ENCODE results near the gene RAB19.
"Not testable (repeated sequence)": the region's sequence is repeated elsewhere in the genome, so short reads cannot be mapped to it uniquely, and the experiment has no call there.

Gene RAB19

DNA sequence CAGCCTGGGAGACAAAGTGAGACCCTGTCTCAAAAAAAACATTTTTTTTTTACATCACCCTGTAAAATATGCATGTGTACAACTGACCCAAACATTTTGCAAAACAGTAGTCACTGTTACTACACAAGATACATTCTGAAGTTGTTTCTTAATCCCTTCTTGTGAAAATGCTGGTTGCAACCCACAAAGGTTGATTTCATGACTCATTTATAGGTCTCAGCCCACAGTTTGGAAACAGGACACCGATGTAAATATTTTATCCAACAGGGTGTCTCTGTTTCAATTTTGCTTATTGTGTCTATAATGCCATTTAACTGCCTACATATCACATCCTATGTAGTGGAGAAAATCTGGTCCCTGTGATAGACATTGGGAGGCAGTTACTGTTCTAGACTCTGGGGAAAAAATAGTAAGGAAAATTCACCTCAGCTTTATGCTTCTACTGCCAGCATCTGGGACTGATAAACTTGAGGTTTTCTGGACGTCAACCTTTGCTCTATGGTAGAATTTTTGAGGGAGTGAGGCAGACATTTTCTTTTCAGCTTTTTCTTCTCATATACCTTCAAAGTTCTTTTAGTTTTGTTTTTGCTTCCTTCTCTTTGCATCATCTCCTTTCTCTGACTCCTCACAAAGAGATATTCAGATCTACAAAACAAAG lies 1.6 kb upstream of the RAB19 start:
- DNase-seq = no peak

DNA sequence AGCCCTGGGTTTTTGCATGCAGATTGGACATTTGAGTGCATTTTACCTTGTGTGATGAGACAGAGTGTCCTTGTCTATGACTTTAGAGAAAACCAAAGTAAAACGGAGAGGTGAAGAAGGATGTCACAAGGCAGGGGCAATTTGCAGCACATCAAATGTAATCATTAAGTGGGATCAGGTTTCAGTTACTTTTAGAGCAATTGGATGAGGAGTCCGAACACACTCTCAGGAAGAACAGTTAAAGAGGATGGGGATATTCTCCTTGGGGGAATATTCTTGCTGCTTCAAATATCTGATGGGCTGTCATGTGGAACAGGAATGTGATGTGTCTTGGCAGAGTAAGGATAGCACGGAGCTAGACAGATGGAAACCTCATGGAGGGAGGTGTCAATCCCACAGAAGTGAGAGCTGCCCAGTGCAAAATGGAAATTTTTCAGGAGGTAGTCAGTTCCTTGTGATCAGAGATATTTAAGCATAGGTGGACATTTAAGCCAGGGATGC lies 757 bp downstream of the RAB19 start:
- peak; percentile 37 to 71 for DNase-seq

DNA sequence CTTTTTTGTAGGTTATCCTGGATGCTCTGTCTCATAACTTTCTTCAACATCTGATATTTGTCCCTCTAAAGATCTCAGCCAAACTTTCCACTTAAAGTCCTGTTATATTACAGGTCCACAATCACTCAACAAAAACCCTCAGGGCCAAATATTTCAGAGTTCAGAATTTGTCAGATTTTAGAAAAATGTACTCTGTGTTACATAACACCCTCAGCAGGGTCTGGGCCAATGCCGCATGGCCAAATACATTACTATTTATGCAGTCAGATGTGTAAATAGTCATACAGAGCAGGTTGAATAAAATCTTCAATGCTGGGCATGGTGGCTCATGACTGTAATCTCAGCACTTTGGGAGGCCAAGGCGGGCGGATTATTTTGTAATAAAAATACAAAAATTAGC lies 11.5 kb downstream of the RAB19 start:
- DNase-seq = no peak

DNA sequence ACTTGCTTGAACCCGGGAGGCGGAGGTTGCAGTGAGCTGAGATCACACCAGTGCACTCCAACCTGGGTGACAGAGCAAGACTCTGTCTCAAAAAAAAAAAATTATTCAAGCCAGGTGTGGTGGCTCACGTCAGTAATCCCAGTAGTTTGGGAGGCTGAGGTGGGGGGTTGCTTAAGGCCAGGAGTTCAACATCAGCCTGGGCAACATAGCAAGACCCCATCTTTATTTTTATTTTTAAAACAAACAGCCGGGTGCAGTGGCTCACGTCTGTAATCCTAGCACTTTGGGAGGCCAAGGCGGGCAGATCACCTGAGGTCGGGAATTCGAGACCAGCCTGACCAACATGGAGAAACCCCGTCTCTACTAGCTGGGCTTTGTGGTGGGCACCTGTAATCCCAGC lies 12.0 kb downstream of the RAB19 start:
- not testable (repeated sequence) for DNase-seq

DNA sequence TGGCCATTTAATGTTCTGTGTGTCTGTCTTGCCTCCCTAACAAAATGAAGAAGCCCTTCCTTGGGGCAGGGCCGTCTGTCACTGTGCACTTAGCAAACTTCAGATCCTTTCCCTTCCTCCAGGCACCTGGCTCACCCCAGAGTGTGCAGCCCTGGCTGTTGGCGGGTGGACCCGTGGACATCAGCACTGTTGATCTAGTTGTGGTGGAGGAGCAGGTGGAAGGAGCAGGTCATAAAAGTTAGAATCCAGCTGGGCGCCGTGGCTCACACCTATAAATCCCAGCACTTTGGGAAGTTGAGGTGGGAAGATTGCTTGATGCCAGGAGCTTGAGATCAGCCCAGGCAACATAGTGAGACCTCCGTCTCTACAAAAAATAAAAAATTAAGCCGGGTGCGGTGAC lies 12.7 kb downstream of the RAB19 start:
- DNase-seq = peak in 1 of 2 experiments; percentile 46

DNA sequence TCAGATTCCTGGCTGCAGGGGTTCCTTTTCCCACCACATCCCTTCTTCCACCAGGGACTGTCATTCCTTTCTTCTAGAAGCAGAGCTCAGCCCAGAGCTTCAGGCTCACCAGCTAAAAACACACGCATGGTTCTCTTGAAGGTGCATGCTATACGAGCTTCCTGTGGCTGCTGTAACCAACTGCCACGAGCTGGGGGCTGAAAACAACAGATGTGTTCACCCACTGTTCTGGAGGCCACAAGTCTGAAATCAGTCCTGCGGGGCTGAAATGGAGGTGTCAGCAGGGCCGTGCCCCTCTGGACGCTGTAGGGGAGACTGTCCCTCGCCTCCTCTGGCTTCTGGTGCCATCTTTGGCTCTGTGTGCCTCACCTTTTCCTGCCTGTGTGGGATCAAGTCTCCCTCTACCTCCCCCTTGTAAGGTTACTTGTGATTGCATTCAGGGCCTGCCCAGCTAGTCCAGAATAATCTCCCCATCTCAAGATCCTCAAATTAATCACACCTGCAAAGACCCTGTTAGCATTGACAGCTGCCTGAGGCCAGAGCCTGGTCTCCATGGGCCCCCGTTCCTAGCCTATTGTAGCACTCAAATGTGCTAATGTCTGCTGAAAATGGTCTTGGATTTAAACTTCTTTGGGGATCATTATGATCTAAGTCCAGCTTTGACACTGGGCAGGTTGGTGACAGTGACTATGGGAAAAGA lies 13.7 kb downstream of the RAB19 start:
- peak in 1 of 2 experiments; percentile 62 for DNase-seq

DNA sequence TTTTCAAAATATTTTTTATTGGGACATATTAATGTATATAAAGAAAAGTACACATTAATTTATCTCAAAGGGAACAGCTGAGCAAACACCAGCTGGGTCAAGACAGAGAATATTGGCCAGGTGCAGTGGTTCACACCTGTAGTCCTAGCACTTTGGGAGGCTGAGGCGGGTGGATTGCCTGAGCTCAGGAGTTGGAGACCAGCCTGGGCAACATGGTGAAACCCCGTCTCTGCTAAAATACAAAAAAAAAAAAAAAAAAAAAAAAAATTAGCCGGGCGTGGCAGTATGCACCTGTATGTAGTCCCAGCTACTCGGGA lies 14.3 kb downstream of the RAB19 start:
- DNase-seq = not testable (repeated sequence)

DNA sequence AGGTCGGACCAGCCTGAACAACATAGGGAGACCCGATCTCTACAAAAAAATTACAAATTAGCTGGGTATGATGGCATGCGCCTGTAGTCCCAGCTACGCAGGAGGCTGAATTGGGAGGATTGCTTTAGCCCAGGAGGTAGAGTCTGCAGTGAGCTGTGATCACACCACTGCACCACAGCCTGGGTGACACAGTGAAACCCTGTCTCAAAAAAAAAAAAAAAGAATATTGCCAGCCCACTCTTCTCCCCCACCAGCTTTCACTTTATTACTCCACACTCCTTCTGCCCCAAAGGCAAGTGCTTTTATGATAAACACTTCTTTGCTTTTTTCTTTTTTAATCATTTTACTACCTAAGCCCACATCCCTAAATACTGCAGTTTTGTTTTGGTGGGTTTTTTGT lies 14.8 kb downstream of the RAB19 start:
- DNase-seq = no peak

DNA sequence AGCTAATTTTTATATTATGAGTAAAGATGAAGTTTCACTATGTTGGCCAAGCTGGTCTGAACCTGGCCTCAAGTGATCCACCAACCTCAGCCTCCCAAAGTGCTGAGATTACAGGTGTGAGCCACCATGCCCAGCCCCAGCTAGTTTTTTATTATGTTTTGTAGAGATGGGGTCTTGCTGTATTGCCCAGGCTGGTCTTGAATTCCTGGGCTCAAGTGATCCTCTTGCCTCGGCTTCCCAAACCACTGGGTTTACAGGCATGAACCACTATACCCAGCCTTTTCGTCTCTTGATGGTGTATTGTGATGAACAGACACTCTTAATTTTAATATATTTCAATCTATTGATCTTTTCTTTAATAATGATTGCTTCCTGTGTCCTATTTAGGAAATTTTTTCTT lies 17.7 kb downstream of the RAB19 start:
- no peak for DNase-seq

DNA sequence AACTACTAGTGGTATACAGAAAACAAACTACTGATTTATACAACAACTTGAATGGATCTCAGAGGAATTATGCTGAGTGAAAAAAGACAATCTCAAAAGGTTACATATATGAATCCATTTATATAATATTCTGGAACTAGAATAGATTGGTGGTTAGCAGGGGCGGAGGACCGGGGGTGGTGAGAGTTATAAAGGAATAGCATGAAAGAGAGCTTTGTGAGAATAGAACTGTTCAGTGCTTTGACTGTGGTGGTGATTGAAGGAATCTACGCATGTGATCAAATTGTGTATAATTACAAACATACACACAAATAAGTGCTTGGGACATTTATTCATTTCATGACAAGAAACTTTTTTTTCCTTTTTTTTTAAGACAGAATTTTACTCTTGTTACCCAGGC lies 19.6 kb downstream of the RAB19 start:
- no peak for DNase-seq

DNA sequence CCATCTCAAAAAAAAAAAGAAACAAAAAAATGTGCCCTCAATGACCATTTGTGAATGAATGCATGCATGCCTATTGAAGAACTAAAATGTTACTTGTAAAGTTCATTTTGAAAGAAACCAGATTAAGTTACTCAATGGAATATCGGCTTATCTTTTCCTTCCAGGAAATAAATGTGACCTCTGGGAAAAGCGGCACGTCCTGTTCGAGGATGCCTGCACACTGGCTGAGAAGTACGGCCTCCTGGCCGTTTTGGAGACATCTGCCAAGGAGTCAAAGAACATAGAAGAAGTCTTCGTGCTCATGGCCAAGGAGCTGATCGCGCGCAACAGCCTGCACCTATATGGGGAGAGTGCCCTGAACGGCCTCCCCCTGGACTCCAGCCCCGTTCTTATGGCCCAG lies 21.9 kb downstream of the RAB19 start:
- DNase-seq = no peak

DNA sequence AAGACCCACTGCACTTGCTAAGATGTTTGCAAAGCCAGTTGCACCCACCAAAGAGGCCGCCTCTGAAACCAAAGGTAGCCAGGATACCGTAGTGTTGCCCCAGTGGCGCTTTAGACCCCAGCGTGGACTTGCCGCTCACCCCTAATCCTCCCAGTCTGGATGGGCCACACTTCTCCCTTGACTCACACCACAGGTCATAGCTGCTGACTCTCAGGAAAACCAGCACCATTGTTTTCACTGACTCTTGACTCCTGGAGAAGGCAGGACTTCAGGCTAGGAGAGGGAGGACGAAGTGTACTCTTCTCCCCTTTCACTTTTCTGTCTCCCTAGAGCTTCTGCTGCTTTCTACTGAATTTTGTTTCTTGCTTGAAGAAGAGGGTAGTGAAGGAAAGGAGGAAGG lies 22.3 kb downstream of the RAB19 start:
- DNase-seq = no peak

DNA sequence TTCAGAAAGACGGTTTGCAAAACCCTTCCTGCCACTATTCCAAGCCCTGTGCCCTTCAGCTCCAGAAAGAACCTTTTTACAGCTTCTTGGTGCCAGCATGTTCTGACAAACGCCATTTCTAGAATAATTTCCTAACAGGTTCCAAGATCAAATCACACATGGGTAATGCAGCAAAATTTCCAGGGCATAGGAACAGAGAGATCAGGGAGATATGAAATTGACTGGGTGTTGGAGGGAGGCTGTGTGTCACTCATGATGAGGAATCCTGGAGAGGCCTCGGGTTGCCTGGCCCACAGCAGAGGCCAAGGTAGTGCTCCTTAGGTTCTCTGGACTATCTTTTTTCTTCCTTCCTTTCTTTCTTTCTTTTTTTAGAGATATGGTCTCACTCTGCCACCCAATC lies 29.5 kb downstream of the RAB19 start:
- no peak for DNase-seq

DNA sequence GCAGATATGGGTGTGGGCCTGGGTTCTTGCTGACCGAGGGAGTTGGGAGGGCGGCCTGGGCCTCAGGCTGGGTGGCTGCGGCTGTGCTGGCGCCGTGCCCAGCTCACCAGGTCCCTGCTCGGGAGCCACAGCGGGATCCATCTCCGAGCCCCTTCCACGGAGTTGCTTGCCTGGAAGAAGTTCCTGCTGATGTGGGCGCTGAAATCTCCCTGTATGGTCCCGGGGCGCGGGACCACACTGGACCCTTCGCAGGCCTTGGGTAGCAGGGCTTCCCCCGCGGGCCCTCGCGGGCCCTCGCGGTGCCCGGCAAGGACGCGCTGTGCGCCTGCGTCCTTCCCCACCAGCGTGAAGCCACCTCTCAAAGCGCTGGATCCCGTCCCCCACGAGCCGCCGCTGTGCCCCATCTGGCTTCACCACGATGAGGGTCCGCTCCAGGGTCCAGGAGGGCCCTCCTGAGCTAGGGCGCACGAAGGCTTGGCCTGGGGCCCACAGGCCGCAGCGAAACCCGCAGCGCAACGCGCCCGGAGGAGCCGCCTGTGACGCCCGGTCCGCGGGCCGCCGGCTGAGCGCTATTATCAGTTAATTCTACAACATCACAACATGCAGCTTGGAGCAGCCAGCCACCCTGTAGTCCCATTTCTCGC lies 31.5 kb downstream of the RAB19 start:
- no peak for DNase-seq

DNA sequence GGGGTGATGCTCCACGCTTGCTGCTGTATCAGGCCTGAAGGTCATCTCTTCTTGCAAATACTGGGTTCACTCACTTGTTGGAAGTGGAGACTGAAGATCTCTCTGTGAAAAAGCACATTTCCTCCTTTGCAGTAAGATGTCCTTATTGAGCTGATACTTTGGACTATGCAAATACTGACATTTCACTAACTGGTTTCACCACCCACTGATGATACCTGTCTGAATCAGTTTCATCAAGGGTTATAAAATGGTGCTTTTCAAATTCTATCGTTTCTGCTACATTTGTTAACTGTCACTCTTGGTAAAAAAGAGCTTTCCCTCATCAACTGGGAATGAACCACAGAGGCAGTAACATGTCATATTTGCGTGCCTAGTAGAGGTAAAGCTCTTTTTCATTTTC lies 35.5 kb downstream of the RAB19 start:
- no peak for DNase-seq

DNA sequence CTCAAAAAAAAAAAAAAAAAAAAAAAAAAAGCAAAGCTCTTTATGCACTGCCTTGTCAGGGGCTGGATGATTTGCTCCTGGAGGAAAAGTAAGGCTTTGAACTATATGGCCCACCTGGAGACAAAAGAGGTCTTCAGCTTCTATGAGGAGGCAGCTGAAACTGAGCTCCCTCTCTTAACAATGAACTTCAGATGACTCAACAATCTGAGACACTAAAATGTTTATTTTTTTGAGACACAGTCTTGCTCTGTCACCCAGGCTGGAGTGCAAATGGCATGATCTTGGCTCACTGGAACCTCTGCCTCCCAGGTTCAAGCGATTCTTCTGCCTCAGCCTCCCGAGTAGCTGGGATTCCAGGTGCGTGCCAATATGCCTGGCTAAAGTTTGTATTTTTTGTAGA lies 36.7 kb downstream of the RAB19 start:
- no peak for DNase-seq

DNA sequence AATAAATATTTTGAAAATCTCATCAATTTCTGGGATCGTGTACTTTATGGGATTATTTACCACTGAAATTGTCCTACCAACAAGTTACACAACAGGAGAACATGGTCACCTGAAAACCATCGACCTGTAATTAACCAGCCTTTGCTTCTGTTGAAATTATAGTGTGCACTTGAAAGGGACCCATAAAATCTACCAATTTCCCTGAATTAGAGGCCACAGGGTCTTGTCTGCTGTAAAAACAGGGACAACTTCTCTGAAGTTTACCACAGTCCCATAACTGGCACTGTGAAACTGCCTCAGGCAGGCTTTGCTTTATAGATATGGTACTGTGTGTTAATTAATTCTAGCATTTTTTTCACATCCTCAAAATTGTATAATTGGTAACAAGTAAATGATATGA lies 37.7 kb downstream of the RAB19 start:
- no peak for DNase-seq

DNA sequence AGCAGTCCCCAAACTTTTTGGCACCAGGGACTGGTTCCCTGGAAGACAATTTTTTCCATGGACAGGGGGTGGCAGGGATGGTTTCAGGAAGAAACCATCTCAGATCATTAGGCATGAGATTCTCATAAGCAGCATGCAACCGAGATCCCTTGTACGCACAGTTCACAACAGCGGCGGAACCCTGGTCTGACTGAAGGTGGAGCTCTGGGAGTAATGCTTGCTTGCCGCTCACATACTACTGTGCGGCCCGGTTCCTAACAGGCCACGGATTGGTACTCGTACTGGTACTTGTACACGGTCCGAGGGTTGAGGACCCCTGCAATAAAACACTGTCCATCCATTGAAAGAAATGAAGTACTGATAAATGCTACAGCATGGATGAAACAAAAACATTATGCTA lies 42.6 kb downstream of the RAB19 start:
- no peak for DNase-seq

DNA sequence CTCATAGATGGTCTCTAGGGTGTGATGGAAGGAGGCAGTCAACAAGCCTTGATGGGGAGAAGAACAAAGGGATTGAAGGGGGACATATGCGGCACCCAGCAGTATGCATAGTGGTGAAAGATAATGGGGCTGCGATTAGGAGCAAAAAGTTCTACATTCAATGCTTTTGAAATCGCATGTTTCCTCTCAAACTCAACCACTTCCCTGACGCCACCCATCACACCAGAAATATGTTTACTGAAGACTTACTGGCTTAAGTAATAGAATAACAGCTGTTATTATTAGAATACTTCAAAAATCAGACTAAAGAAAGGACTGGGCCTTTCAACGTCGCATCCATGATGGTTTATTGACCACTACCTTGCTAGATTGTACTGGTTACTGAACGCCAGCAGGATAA lies 44.0 kb downstream of the RAB19 start:
- DNase-seq = no peak

DNA sequence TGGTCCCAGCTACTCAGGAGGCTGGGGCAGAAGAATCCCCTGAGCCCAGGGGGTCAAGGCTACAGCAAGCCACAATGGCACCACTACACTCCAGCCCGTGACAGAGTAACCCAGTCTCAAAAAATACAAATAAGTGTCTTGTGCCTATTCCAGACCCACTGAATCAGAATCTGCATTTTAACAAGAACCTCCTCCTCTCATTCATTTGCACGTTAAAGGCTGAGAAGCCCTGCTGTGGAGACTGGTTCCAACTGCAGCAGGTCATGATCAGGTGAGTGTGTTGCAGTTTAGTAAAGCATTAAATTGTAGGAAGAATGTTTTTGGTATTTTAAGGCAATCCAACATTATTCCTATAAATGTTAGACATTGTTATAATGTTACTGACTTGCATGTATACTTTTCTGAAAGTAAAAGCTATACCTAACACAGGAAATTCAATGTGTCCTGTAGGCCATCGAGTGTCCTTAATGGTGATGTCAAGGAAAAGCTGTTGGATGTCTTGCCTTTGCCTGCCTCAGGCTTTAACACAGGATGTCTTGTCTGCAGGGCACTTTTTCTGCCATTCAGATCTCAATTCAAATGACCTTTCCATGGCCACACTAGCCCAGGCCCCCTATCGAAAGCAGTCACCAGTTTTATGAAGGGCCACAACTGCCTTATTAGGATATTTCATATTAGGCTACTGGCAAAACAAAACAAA lies 45.1 kb downstream of the RAB19 start:
- no peak for DNase-seq

DNA sequence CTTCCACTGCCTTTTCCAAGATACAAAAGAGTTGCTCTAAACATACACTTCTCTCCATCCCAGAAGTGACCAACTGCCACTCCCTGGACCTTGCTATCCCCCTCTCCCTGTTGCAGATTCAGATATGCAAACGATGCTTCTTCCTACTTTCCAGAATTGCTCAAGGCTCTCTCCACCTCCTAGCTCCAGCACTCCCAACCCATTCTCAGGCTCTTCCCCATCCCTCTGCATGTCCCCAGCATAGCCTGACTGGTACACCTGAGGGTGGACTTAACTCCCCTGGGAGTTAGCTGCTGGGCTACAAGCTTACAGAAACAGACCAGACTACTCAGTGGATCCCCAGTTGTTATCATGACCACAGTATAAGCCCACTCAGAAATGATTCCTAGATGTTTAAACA lies 47.9 kb downstream of the RAB19 start:
- no peak for DNase-seq

DNA sequence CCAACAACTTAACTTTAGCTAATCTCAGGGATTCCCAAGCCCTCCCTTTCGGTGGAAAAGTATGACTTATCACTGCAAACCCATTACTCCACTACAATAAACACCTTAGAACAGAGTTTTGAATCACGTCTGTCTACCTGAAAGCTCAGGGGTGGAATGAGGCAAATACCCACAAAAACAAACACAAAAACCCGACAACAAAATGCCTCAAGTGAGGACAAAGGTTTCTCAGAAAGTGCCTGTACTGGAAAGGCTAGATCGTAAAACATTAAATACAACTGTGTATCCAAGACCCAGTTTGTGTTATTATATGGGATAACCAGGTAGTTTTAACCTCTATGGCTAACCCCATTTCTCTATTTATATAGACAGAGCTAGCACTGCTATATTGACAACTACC lies 49.4 kb downstream of the RAB19 start:
- DNase-seq = no peak

DNA sequence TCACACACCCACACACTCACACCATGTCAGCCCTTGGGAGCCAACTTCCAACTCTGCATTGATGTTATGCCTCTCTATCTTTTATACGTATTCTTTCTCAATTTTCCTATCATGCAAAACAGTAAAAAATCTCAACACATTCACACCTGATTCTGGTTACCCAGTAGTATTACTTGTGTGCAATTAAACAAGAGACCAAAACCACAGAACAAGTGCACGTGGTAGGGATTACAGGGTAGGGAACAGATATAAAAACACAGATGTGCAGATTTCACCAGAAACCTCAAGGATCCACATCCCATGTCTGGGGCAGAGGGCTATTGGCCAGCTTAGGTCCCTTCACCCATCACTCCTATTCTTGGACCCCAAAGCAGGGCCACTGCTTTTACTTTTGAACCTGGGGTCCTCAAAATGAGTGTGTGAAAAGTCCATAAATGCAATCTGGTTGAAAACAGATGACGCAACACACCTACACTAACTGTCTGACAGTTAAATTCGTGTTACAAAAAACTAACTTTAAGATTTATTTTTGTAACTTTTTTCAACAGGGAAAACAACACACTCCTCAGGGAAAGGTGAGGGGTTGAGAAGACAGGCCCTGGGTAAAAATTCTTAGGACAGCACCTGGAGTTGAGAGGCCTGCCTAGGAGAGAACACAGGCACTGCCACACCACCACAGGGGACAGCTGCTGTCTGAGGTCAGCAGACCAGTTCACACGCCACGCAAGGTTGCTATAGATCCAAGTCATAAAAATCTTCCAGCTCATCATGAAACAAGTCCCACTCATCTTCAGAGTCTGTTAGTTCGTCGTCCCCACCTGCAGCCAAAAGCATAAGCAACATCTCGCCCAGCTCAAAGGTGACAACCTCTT lies 50.2 kb downstream of the RAB19 start:
- DNase-seq = not testable (repeated sequence)
